ENCODE data around the gene NBR1. TPM values are rescaled to one million over a fixed set of nuclear protein-coding genes. Genes with fewer than 3 reads are reported as not detected.
"Not testable (repeated sequence)": the region's sequence is repeated elsewhere in the genome, so short reads cannot be mapped to it uniquely, and the experiment has no call there.

The NBR1 gene
- total RNA-seq, 4 donors from 2014 or later: 30.6 to 61.6 (median 42.0) TPM

DNA sequence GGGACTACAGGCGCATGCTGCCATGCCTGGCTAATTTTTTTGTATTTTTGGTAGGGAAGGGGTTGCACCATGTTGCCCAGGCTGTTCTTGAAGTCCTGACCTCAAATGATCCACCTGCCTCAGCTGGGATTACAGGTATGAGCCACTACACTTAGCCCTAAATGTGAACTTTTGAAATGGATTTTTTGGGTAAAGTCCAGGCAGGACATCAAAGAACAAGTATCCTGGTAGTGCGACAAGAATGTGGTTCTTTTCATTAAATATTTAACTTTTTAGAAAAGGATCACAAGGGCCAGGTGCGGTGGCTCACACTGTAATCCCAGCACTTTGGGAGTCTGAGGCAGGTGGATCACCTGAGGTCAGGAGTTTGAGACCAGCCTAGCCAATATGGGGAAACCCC is 15.3 kb upstream of the NBR1 start:
- WGBS, 2 donors: 89 to 90% methylated on average over 3 of the region's 3 CpGs
- Histone ChIP-seq H3K4me3 (no peak overlapping the region), H3K4me1 (no peaks in the 10 kb centered on the region), H3K27me3 (no peaks in the 10 kb centered on the region), H3K36me3 (peaks cover 0 to 14% (median 0%) of the 10 kb centered on the region in 3 donors), H3K27ac (no peak overlapping the region), H3K9me3 (no peaks in the 10 kb centered on the region)
- no peak for DNase-seq
- intact Hi-C loops (cut with DNase I): no loop called here
- no peak for TF ChIP-seq POLR2A (IDR thresholded peaks at IDR 0.05)
- TF ChIP-seq, protein P1, sequence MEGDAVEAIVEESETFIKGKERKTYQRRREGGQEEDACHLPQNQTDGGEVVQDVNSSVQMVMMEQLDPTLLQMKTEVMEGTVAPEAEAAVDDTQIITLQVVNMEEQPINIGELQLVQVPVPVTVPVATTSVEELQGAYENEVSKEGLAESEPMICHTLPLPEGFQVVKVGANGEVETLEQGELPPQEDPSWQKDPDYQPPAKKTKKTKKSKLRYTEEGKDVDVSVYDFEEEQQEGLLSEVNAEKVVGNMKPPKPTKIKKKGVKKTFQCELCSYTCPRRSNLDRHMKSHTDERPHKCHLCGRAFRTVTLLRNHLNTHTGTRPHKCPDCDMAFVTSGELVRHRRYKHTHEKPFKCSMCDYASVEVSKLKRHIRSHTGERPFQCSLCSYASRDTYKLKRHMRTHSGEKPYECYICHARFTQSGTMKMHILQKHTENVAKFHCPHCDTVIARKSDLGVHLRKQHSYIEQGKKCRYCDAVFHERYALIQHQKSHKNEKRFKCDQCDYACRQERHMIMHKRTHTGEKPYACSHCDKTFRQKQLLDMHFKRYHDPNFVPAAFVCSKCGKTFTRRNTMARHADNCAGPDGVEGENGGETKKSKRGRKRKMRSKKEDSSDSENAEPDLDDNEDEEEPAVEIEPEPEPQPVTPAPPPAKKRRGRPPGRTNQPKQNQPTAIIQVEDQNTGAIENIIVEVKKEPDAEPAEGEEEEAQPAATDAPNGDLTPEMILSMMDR (IDR thresholded peaks at IDR 0.05): no peak

DNA sequence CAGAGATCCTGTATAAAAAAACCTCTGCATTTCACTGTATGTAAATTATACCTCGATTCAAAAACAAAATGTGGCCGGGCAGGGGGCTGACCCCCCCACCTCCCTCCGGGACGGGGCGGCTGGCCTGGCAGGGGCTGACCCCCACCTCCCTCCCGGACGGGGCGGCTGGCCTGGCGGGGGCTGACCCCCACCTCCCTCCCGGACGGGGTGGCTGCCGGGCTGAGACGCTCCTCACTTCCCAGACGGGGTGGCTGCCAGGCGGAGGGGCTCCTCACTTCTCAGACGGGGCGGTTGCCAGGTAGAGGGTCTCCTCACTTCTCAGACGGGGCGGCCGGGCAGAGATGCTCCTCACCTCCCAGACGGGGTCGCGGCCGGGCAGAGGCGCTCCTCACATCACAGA is 11.8 kb upstream of the NBR1 start:
- H3K9me3 ChIP-seq; H3K4me1 ChIP-seq; H3K4me3 ChIP-seq; intact Hi-C loops (cut with DNase I); H3K27ac ChIP-seq; H3K27me3 ChIP-seq; DNase-seq: not testable (repeated sequence)
- peaks cover 0 to 22% (median 0%) of the 10 kb centered on the region in 3 donors for H3K36me3 ChIP-seq
- WGBS, 2 donors: 42 to 87% methylated on average over 2 to 5 of the region's 25 CpGs

DNA sequence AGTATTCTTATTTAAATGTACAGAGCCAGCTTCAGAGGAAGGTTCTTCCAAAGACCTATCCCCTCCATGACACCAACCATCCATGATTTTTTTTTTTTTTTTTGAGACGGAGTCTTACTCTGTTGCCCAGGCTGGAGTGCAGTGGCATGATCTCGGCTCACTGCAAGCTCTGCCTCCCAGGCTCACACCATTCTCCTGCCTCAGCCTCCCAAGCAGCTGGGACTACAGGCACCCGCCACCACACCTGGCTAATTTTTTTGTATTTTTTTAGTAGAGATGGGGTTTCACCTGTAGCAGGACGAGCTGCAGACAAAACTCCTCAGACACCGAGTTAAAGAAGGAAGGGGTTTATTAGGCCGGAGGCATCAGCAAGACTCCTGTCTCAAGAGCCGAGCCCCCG is 11.1 kb upstream of the NBR1 start:
- WGBS, 2 donors: 87 to 91% methylated on average over 6 to 7 of the region's 8 CpGs
- H3K4me1 ChIP-seq; H3K27me3 ChIP-seq; intact Hi-C loops (cut with DNase I); H3K27ac ChIP-seq; DNase-seq; H3K4me3 ChIP-seq; H3K9me3 ChIP-seq: not testable (repeated sequence)
- H3K36me3 ChIP-seq: peaks cover 0 to 26% (median 0%) of the 10 kb centered on the region in 3 donors

DNA sequence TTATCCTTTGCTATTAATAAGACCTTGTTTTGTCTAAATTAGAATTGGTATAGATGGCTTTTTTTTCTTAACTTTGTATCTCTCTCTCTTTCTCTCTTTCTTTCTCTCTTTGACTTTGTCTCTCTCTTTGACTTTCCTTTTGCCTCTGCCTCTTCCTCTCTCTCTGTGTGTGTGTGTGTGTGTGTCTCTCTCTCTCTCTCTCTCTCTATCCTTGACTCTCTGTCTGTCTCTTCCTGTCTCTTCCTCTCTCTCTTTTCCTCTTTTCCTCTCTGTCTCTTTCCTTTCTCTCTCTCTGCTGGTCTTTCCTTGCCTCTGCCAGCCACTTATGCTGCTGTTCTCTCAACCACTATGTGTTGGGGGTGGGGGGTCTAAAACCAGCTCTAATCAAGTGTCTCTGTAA is 5.0 kb upstream of the NBR1 start:
- H3K27me3 ChIP-seq; H3K9me3 ChIP-seq; H3K27ac ChIP-seq; H3K4me3 ChIP-seq; intact Hi-C loops (cut with DNase I); DNase-seq: not testable (repeated sequence)
- Histone ChIP-seq H3K36me3 (peaks cover 0 to 23% (median 0%) of the 10 kb centered on the region in 3 donors), H3K4me1 (peaks cover 8 to 16% (median 11%) of the 10 kb centered on the region in 3 donors)

DNA sequence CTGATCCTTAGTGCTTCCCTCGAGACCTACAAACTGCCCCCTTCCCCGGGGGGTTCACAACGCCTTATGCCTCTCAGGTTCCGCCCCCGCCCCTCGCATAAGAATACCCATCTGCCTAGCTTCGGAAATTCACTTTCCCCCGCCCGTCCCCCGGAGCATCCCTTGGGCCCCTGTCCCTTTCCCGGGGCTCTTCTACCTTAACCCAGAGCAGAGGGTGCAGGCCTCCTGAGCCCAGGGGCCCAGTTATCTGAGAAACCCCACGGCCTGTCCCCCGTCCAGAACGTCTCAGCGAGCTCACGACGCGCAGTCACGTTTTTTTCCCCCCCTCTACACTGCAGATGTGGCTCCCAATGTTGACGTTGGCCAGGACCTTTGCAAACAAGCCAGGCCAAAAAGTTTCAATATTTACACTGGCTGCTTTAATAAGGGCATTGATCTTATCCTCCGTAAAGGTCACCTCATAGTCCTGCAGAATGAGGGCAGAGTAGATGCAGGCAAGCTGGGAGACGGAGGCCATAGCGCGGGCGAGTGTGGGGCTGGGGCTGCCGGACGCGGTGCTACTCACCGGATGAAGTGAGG is 1.4 kb upstream of the NBR1 start:
- no peak for DNase-seq
- WGBS, 2 donors: 0 to 3% methylated on average over 12 to 19 of the region's 29 CpGs
- H3K4me3 ChIP-seq: peak overlapping the region; percentile 61 to 97 (median 82)
- H3K4me1 ChIP-seq: peaks cover 25 to 48% (median 38%) of the 10 kb centered on the region in 3 donors
- H3K27ac ChIP-seq: peak overlapping the region; percentile 94 to 100 (median 98)
- H3K27me3 ChIP-seq: no peaks in the 10 kb centered on the region
- intact Hi-C loops (cut with DNase I): loop anchor here (5.0 kb wide), 1 partner anchor 42 kb away; the partner anchor contains the start of gene BRCA1
- no peaks in the 10 kb centered on the region for H3K9me3 ChIP-seq
- no peak for TF ChIP-seq POLR2A (IDR thresholded peaks at IDR 0.05)
- TF ChIP-seq, protein P1 (IDR thresholded peaks at IDR 0.05): no peak
- H3K36me3 ChIP-seq: peaks cover 0 to 11% (median 0%) of the 10 kb centered on the region in 3 donors

GRCh38 chr17:43170140-43170765 is 761 bp upstream of the NBR1 start:
- Histone ChIP-seq H3K4me3 (peak overlapping the region; percentile 61 to 97 (median 82)), H3K36me3 (peaks cover 0 to 11% (median 0%) of the 10 kb centered on the region in 3 donors), H3K4me1 (peaks cover 25 to 54% (median 44%) of the 10 kb centered on the region in 3 donors), H3K9me3 (no peaks in the 10 kb centered on the region), H3K27ac (peak overlapping the region; percentile 94 to 100 (median 98)), H3K27me3 (no peaks in the 10 kb centered on the region)
- peak; percentile 49 for DNase-seq
- intact Hi-C loops (cut with DNase I): loop anchor here (5.0 kb wide), 1 partner anchor 43 kb away; the partner anchor contains the start of gene BRCA1
- peak in 3 of 4 donors; percentile 36 to 47 (median 39) for TF ChIP-seq POLR2A (IDR thresholded peaks at IDR 0.05)
- TF ChIP-seq, protein P1 (IDR thresholded peaks at IDR 0.05): peak in 1 of 6 experiments; percentile 8
- WGBS, 2 donors: 0 to 1% methylated on average over 18 to 19 of the region's 27 CpGs

Measured in esophagus squamous epithelium (tissue), 5 donors.